Mesothelial cell of epicardium (in vitro differentiated cells): Measurements from ENCODE around the gene NXN. TPM values are rescaled to one million over a fixed set of nuclear protein-coding genes. Genes with fewer than 3 reads are reported as not detected.

Experiments
- DNase-seq, 2 experiments: peaks; one replicate each; pipeline ENCODE4 v3.0.0; 2021; ENCODE audit warnings: low spot score in 2 of 2; ENCODE audit not compliant: unreplicated experiment in 2 of 2
- H3K27ac Mint-ChIP-seq: 2 replicates; pipeline ENCODE4 v1.8.0; 2021; ENCODE audit warnings: mixed read lengths
- H3K27me3 Mint-ChIP-seq: 2 replicates; pipeline ENCODE4 v1.8.0; 2021; ENCODE audit warnings: low read depth, mixed read lengths
- H3K36me3 Mint-ChIP-seq: 2 replicates; pipeline ENCODE4 v1.8.0; 2021; ENCODE audit warnings: mixed read lengths
- H3K4me1 Mint-ChIP-seq: 2 replicates; pipeline ENCODE4 v1.8.0; 2021; ENCODE audit warnings: mixed read lengths
- H3K4me3 Mint-ChIP-seq: 2 replicates; pipeline ENCODE4 v1.8.0; 2021; ENCODE audit warnings: mild to moderate bottlenecking, moderate library complexity, mixed read lengths
- H3K9me3 Mint-ChIP-seq: 2 replicates; pipeline ENCODE4 v1.8.0; 2021; ENCODE audit warnings: mixed read lengths
- total RNA-seq: library from RNA; stranded (reverse); gene quantifications from 3 replicates; pipeline ENCODE4 v1.2.1, GENCODE V29; 2021
- TF ChIP-seq, protein P1 (sequence below): fragments of 200-600 bp; sonication (generic); IDR thresholded peaks from one replicate; pipeline ENCODE4 v1.5.0; 2021; ENCODE audit warnings: antibody characterized with exemption; ENCODE audit not compliant: unreplicated experiment

Gene NXN
- total RNA-seq, 1 donor from 2014 or later, result 107 TPM

DNA sequence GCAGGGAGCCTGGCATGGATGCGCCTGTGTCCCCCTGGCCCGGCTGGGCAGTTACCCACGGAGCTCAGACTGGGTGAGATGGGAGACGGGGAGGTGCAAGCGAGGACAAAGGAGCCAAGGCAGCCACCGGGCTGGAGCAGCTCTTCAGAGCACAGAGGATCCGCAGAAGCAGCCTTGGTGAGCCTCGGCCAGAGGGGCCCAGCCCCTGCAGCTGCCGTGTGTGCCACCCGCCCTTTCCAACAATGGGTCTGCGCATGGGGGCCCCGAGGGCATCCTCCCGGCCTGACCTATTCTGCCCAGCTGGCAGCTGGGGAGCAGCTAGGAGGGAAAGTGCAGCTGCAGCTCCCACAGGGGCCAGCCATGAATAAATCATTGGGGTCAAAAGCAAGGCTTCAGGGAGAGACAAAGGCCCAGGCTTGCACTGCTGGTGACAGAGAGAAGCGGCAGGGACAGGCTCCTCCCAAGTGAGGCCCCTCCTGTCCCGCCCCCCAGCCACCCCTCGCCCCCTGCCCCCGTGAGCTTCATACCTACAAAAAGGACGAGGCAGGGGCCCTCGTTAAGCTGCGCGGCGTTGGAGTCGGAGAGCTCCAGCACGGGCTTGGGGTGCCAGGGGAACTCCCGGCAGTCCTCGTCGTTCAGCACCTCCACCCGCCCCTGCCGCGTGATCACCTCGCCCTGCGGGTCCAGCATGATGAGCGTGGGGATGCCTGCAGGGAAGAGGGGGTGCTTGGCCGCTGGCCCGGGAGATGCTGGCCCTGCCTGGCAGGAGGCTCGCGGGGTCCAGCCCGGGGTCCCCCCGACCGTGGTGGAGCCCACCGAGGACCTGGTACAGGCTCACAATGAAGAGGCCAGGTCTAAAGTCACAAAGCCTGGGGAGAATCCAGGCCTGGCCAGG is 174.8 kb downstream of the NXN start:
- Mint-ChIP-seq H3K4me3 (no peak overlapping the region), H3K27me3 (no peaks in the 10 kb centered on the region), H3K4me1 (no peaks in the 10 kb centered on the region), H3K9me3 (no peaks in the 10 kb centered on the region), H3K36me3 (peaks cover 14% of the 10 kb centered on the region), H3K27ac (no peak overlapping the region)
- TF ChIP-seq, protein P1, sequence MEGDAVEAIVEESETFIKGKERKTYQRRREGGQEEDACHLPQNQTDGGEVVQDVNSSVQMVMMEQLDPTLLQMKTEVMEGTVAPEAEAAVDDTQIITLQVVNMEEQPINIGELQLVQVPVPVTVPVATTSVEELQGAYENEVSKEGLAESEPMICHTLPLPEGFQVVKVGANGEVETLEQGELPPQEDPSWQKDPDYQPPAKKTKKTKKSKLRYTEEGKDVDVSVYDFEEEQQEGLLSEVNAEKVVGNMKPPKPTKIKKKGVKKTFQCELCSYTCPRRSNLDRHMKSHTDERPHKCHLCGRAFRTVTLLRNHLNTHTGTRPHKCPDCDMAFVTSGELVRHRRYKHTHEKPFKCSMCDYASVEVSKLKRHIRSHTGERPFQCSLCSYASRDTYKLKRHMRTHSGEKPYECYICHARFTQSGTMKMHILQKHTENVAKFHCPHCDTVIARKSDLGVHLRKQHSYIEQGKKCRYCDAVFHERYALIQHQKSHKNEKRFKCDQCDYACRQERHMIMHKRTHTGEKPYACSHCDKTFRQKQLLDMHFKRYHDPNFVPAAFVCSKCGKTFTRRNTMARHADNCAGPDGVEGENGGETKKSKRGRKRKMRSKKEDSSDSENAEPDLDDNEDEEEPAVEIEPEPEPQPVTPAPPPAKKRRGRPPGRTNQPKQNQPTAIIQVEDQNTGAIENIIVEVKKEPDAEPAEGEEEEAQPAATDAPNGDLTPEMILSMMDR, result no peak
- no peak for DNase-seq

DNA sequence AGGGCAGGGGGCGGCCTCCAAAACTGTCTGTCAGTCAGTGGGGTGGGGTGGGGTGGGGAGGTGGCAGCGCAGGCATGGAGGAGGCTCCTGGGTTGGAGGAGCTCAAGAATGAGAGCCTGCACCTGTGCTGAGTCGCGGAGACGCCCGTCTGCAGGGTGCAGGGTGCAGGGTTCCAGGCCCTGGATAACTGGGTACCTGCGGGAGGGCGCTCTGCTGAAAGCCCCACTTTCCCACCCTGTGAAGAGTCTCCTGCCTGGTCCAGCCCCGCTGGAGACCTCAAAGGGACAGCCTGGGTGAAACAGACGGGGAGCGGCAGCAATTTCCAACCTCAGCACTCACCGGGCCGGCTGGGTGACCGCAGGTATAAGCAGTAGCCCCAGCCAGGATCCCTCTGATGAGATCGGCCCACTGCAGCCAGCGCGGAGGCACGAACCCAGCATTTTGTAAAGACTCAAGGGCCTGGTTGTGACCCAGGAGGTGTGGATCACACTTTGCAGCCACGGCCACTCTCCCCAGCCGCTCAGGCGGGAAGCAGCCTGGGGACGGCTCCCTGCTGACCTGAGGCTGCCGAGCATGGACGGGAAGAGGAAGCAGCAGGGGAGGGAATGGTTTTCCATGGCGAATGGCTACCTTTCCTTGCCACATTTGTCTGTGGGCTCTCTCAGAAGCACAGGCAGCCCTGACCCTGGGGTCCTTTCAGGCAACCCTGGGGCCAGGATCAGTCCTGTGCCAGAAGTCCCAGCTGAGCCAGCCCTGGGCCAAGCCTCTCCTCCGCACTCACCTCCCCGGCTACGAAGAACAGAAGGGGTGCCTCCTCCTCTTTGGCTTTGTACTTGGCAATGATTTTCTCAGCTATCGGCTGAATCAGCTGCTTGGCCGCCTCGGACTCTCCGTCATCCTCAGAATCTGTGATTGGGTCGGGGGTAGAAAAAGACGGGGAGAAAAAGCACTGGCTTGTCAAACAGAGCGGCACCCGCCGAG is 176.4 kb downstream of the NXN start:
- H3K9me3 Mint-ChIP-seq, result no peaks in the 10 kb centered on the region
- DNase-seq, result no peak
- peaks cover 2% of the 10 kb centered on the region for H3K4me1 Mint-ChIP-seq
- H3K36me3 Mint-ChIP-seq, result peaks cover 5% of the 10 kb centered on the region
- TF ChIP-seq, protein P1, result no peak
- no peaks in the 10 kb centered on the region for H3K27me3 Mint-ChIP-seq
- H3K27ac Mint-ChIP-seq, result no peak overlapping the region
- no peak overlapping the region for H3K4me3 Mint-ChIP-seq

DNA sequence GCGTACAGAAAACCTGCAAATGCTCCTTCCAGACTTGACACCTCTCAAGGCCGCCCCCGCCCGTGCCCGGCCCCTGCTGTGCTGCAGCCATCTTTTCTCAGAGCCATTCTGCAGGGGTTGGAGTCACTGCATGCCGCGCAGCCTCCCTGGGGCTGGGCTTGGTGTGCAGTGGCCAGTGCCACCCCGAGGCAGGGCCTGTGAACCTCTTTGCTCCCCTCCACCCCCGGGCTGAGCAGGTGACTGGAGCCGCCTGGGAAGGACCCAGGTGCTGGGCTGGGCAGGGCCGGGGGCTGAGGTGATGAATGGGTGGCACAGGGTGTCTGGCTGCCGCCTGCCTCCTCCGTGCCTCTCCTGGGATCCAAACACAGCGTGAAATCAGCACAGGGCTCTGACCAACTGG is 177.1 kb downstream of the NXN start:
- Mint-ChIP-seq H3K27me3 (no peaks in the 10 kb centered on the region), H3K4me3 (no peak overlapping the region), H3K9me3 (no peaks in the 10 kb centered on the region), H3K4me1 (peaks cover 2% of the 10 kb centered on the region), H3K27ac (no peak overlapping the region), H3K36me3 (peaks cover 5% of the 10 kb centered on the region)
- DNase-seq, result no peak
- TF ChIP-seq, protein P1, result no peak

DNA sequence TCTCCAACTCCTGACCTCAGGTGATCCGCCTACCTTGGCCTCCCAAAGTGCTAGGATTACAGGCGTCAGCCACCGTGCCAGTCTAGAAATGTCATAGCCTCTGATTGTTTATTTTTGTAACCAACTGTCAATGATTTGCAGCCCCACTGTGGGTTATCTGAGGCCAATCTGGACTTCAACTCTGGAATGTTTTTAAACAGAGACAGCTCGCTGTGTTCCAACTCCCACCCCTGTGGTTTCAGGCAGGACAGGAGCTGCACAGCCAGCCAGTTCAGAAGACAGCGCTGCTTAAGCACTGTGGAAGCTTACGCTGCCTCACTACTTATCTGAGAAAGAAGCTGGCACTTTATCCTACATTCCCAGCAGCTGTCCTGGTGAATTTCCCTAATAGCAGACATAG is 177.9 kb downstream of the NXN start:
- DNase-seq, result no peak
- Mint-ChIP-seq H3K27ac (no peak overlapping the region), H3K27me3 (no peaks in the 10 kb centered on the region), H3K4me3 (no peak overlapping the region), H3K4me1 (peaks cover 2% of the 10 kb centered on the region), H3K9me3 (no peaks in the 10 kb centered on the region), H3K36me3 (peaks cover 11% of the 10 kb centered on the region)
- TF ChIP-seq, protein P1, result no peak

DNA sequence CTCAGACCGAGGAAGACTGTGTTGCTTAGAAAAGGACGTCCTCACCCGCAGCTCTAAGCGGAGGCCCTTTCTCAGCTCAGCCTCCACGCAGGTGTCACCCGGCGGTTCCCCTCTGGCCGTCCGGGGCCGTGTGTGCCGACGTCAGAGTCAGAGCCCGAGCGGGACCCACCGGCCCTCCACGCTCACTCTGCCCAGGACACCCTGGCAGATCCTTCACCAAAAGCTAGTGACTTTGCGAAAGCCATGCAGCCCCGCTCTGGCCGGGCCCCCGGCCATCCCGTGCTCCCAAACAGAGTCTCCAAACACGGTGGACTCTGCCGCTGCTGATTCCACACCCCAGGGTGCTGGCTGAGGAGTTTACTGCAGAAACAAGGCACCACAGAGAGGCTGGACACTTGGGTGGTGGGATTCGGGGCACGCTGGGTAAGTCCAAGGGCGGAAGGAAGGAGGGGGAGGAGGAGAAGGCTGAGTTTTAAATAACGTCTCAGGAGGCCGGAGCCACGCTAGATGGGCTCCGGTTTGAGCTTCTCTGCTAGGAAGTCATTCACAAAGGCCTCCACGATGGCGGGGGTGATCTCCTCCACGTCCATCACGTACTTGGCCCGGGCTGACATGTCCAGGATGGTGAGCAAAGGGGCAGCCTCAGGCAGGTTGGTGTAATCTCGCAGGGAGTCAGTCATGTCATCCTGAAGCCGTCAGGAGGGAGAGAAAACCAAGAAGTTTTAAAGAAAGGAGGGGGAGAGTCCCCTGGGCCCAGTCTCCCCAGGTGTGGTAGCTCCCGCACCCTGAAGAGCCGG is 178.9 kb downstream of the NXN start:
- Mint-ChIP-seq H3K27ac (no peak overlapping the region), H3K4me1 (peaks cover 2% of the 10 kb centered on the region), H3K9me3 (no peaks in the 10 kb centered on the region), H3K4me3 (no peak overlapping the region), H3K27me3 (no peaks in the 10 kb centered on the region), H3K36me3 (peaks cover 12% of the 10 kb centered on the region)
- TF ChIP-seq, protein P1, result no peak
- DNase-seq, result no peak
